ENCODE measurements around the gene ECD. TPM values are rescaled to one million over a fixed set of nuclear protein-coding genes. Genes with fewer than 3 reads are reported as not detected.

ECD gene
- total RNA-seq: 10 to 100 TPM; 34.0 to 34.8 TPM

- POLR2A ChIA-PET: interaction anchor here (2.2 to 3.2 kb wide), 2 partner anchors 72 to 79 kb away, joined by 8 to 17 read pairs; partner anchors contain the start of genes DNAJC9 and P4HA1
- CTCF ChIA-PET: interaction anchor here (1.4 to 4.3 kb wide), 3 partner anchors 9 to 72 kb away, joined by 4 to 18 read pairs (median 6); partner anchors contain the start of gene P4HA1
Observed at GRCh38 chr10:73167783-73168464, at the start of gene ECD, which contains the start of gene FAM149B1. ECD (minus strand) TSS chr10:73168008; CDS start chr10:73163937, 4,071 bp downstream. FAM149B1 (plus strand) TSS chr10:73168119; CDS start chr10:73168340, 221 bp downstream.

- CTCF ChIA-PET: no interaction called here
- POLR2A ChIA-PET: no interaction called here
Observed at GRCh38 chr10:73215749-73216148, 47.9 kb upstream of the ECD start.

- ChIA-PET CTCF (no interaction called here), POLR2A (interaction anchor here (0.6 kb wide), 1 partner anchor 109 kb away, joined by 3 read pairs; no protein-coding TSS in a partner anchor)
Observed at GRCh38 chr10:73211106-73211811, 43.5 kb upstream of the ECD start.

- ChIA-PET CTCF (interaction anchor here (1.1 kb wide), 1 partner anchor 322 kb away, joined by 5 read pairs; no protein-coding TSS in a partner anchor), POLR2A (interaction anchor here (0.6 kb wide), 1 partner anchor 109 kb away, joined by 3 read pairs; no protein-coding TSS in a partner anchor)
Observed at GRCh38 chr10:73210395-73211105, 42.7 kb upstream of the ECD start.

- ChIA-PET POLR2A (no interaction called here), CTCF (interaction anchor here (1.1 kb wide), 1 partner anchor 323 kb away, joined by 5 read pairs; no protein-coding TSS in a partner anchor)
Observed at GRCh38 chr10:73209705-73210104, 41.9 kb upstream of the ECD start.

GRCh38 chr10:73207883-73208282 lies 40.1 kb upstream of the ECD start:
- ChIA-PET POLR2A (no interaction called here), CTCF (no interaction called here)

GRCh38 chr10:73206385-73206784 lies 38.6 kb upstream of the ECD start:
- ChIA-PET POLR2A (no interaction called here), CTCF (interaction anchor here (1.2 kb wide), 1 partner anchor 10 kb away, joined by 3 read pairs; no protein-coding TSS in a partner anchor)

GRCh38 chr10:73205890-73206289 lies 38.1 kb upstream of the ECD start:
- POLR2A ChIA-PET: no interaction called here
- CTCF ChIA-PET: interaction anchor here (1.2 kb wide), 1 partner anchor 10 kb away, joined by 3 read pairs; no protein-coding TSS in a partner anchor

- POLR2A ChIA-PET: no interaction called here
- CTCF ChIA-PET: interaction anchor here (0.6 kb wide), 1 partner anchor 263 kb away, joined by 4 read pairs; no protein-coding TSS in a partner anchor
Observed at GRCh38 chr10:73205081-73205480, 37.3 kb upstream of the ECD start.

- CTCF ChIA-PET: no interaction called here
Observed at GRCh38 chr10:73190188-73190587, 22.4 kb upstream of the ECD start.

GRCh38 chr10:73186266-73186665 lies 18.5 kb upstream of the ECD start:
- ChIA-PET POLR2A (no interaction called here), CTCF (no interaction called here)

More at GRCh38 chr10:73190188-73190587, 22.4 kb upstream of the ECD start:
- POLR2A ChIA-PET: interaction anchor here (0.8 kb wide), 1 partner anchor 17 kb away, joined by 5 read pairs; no protein-coding TSS in a partner anchor

GRCh38 chr10:73183667-73184281 lies 16.0 kb upstream of the ECD start:
- CTCF ChIA-PET: no interaction called here

GRCh38 chr10:73182568-73182967 lies 14.8 kb upstream of the ECD start:
- POLR2A ChIA-PET: no interaction called here
- CTCF ChIA-PET: no interaction called here

More at GRCh38 chr10:73183667-73184281, 16.0 kb upstream of the ECD start:
- POLR2A ChIA-PET: interaction anchor here (0.7 kb wide), 1 partner anchor 108 kb away, joined by 3 read pairs; no protein-coding TSS in a partner anchor

- ChIA-PET CTCF (no interaction called here), POLR2A (no interaction called here)
Observed at GRCh38 chr10:73174148-73174925, 6.5 kb upstream of the ECD start.

GRCh38 chr10:73172867-73173266 lies 5.1 kb upstream of the ECD start:
- CTCF ChIA-PET: interaction anchor here (1.0 kb wide), 1 partner anchor 792 kb away, joined by 3 read pairs; no protein-coding TSS in a partner anchor
- POLR2A ChIA-PET: no interaction called here

GRCh38 chr10:73169320-73169719 lies 1.5 kb upstream of the ECD start:
- CTCF ChIA-PET: interaction anchor here (0.7 to 4.3 kb wide), 4 partner anchors 10 to 503 kb away, joined by 3 to 18 read pairs (median 5); partner anchors contain the start of gene P4HA1

GRCh38 chr10:73168465-73168803 lies 626 bp upstream of the ECD start:
- ChIA-PET POLR2A (interaction anchor here (2.2 to 3.2 kb wide), 2 partner anchors 72 to 79 kb away, joined by 8 to 17 read pairs; partner anchors contain the start of genes DNAJC9 and P4HA1), CTCF (interaction anchor here (1.4 to 4.3 kb wide), 3 partner anchors 9 to 73 kb away, joined by 4 to 18 read pairs (median 6); partner anchors contain the start of gene P4HA1)

More at GRCh38 chr10:73169320-73169719, 1.5 kb upstream of the ECD start:
- POLR2A ChIA-PET: interaction anchor here (2.2 to 3.2 kb wide), 2 partner anchors 73 to 78 kb away, joined by 8 to 17 read pairs; partner anchors contain the start of genes DNAJC9 and P4HA1

- ChIA-PET CTCF (interaction anchor here (4.3 kb wide), 1 partner anchor 8 kb away, joined by 18 read pairs; no protein-coding TSS in a partner anchor), POLR2A (interaction anchor here (3.2 kb wide), 1 partner anchor 71 kb away, joined by 17 read pairs; the partner anchor contains the start of gene P4HA1)
Observed at GRCh38 chr10:73167458-73167782, 388 bp downstream of the ECD start.

All from activated CD8-positive, alpha-beta memory T cell treated with anti-CD3 and anti-CD28 coated beads for 36 hours (primary cell).